HCT116 (cell line): ENCODE results near the gene LY9.

Source experiments
- JUND ChIP-seq: IDR thresholded peaks from 2 replicates; pipeline ENCODE4 v1.6.1; 2012
- POLR2A ChIP-seq: IDR thresholded peaks from 2 replicates; pipeline ENCODE4 v1.7.0; 2011; ENCODE audit warnings: borderline replicate concordance; ENCODE audit not compliant: insufficient read depth, insufficient read length; ENCODE audit errors: extremely low read depth
- POLR2AphosphoS5 ChIP-seq: IDR thresholded peaks from 2 replicates; pipeline ENCODE4 v1.6.1; 2011; ENCODE audit warnings: mild to moderate bottlenecking, low read depth, low read length, moderate library complexity
- SRF ChIP-seq: IDR thresholded peaks from 2 replicates; pipeline ENCODE4 v1.6.1; 2012; ENCODE audit warnings: low read depth
- TCF7L2 ChIP-seq: IDR thresholded peaks from 2 replicates; pipeline ENCODE4 v1.7.0; 2011; ENCODE audit warnings: borderline replicate concordance, inconsistent platforms; ENCODE audit not compliant: insufficient read depth, insufficient read length; ENCODE audit errors: extremely low read depth
- TF ChIP-seq, protein P1 (sequence below): IDR thresholded peaks from 2 replicates; pipeline ENCODE4 v1.6.1; 2012
- TF ChIP-seq, protein P2 (sequence below): IDR thresholded peaks from 2 replicates; pipeline ENCODE4 v1.6.1; 2012; ENCODE audit warnings: low read depth
- TF ChIP-seq, protein P3 (sequence below), 3 experiments: fragments of 200-600 bp in 1 of 3; sonication (generic) in 1 of 3; IDR thresholded peaks in 2 of 3; conservative IDR thresholded peaks in 1 of 3; 2 replicates each; pipeline ENCODE4 v1.5.1; 2012 to 2017; ENCODE audit warnings: low read depth in 2 of 3, low read length in 2 of 3, antibody characterized with exemption in 1 of 3, borderline replicate concordance in 1 of 3, control low read depth in 1 of 3, mild to moderate bottlenecking in 1 of 3, mixed read lengths in 1 of 3, mixed run types in 1 of 3, moderate library complexity in 1 of 3; ENCODE audit not compliant: insufficient read depth in 1 of 3
- TF ChIP-seq, protein P4 (sequence below): IDR thresholded peaks from 2 replicates; pipeline ENCODE4 v1.6.1; 2012

DNA sequence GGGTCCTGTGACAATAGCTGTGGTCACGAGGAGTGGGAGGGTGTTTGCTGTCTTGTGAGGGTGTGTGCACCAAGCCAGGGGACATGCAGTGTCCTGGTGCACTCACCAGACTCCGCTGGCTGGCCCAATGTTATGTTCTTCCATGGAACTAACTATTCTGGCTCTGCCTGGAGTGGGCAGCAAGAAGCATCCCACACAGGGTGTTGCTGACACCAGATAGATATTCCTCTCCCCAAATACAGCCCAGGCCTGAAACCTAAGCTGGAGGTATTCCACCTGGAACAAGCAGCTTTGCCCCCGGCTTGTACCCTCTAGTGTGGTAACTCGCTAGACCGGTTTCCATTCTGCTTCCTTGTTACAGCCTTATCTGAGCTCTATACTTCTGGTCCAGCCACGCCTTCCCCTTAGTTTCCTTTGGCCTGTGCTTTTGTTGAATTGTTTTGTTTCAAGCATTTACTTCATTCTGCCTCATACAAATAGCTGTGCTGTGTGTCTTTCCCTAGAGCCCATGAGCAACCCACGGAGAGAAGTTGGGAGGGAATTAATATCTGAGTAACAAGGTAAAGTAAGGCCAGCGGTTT, 14.7 kb upstream of the LY9 start:
- TF ChIP-seq TCF7L2 = no peak
- TF ChIP-seq, protein P1, sequence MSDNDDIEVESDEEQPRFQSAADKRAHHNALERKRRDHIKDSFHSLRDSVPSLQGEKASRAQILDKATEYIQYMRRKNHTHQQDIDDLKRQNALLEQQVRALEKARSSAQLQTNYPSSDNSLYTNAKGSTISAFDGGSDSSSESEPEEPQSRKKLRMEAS = no peak
- no peak for TF ChIP-seq SRF
- TF ChIP-seq, protein P2, sequence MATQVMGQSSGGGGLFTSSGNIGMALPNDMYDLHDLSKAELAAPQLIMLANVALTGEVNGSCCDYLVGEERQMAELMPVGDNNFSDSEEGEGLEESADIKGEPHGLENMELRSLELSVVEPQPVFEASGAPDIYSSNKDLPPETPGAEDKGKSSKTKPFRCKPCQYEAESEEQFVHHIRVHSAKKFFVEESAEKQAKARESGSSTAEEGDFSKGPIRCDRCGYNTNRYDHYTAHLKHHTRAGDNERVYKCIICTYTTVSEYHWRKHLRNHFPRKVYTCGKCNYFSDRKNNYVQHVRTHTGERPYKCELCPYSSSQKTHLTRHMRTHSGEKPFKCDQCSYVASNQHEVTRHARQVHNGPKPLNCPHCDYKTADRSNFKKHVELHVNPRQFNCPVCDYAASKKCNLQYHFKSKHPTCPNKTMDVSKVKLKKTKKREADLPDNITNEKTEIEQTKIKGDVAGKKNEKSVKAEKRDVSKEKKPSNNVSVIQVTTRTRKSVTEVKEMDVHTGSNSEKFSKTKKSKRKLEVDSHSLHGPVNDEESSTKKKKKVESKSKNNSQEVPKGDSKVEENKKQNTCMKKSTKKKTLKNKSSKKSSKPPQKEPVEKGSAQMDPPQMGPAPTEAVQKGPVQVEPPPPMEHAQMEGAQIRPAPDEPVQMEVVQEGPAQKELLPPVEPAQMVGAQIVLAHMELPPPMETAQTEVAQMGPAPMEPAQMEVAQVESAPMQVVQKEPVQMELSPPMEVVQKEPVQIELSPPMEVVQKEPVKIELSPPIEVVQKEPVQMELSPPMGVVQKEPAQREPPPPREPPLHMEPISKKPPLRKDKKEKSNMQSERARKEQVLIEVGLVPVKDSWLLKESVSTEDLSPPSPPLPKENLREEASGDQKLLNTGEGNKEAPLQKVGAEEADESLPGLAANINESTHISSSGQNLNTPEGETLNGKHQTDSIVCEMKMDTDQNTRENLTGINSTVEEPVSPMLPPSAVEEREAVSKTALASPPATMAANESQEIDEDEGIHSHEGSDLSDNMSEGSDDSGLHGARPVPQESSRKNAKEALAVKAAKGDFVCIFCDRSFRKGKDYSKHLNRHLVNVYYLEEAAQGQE = no peak
- TF ChIP-seq, protein P3, sequence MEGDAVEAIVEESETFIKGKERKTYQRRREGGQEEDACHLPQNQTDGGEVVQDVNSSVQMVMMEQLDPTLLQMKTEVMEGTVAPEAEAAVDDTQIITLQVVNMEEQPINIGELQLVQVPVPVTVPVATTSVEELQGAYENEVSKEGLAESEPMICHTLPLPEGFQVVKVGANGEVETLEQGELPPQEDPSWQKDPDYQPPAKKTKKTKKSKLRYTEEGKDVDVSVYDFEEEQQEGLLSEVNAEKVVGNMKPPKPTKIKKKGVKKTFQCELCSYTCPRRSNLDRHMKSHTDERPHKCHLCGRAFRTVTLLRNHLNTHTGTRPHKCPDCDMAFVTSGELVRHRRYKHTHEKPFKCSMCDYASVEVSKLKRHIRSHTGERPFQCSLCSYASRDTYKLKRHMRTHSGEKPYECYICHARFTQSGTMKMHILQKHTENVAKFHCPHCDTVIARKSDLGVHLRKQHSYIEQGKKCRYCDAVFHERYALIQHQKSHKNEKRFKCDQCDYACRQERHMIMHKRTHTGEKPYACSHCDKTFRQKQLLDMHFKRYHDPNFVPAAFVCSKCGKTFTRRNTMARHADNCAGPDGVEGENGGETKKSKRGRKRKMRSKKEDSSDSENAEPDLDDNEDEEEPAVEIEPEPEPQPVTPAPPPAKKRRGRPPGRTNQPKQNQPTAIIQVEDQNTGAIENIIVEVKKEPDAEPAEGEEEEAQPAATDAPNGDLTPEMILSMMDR (IDR thresholded peaks at IDR 0.05 in 2 of 3, conservative IDR thresholded peaks at IDR 0.05 in 1 of 3; ENCODE audit: borderline replicate concordance in 1 of 3, insufficient read depth in 1 of 3, low read depth in 2 of 3, low read length in 2 of 3) = no peak
- TF ChIP-seq POLR2A = no peak
- TF ChIP-seq, protein P4, sequence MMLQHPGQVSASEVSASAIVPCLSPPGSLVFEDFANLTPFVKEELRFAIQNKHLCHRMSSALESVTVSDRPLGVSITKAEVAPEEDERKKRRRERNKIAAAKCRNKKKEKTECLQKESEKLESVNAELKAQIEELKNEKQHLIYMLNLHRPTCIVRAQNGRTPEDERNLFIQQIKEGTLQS = no peak
- no peak for TF ChIP-seq POLR2AphosphoS5
- no peak for TF ChIP-seq JUND
